ENCODE data around the gene GAS6. TPM values are rescaled to one million over a fixed set of nuclear protein-coding genes. Genes with fewer than 3 reads are reported as not detected.

The GAS6 gene
- total and polyA plus RNA-seq, 9 of the 15 experiments (the other 6 are each of a cell fraction or from before 2014, with no cell fraction given), result 0.14 to 9.7 (median 4.7) TPM; not detected in 1

GRCh38 chr13:113897966-113898365 is 34.1 kb upstream of the GAS6 start:
- CTCF ChIA-PET (ENCODE audit: low intra/inter-chr PET ratio), result no interaction called here
- in situ Hi-C loops (cut with MboI), result no loop called here
- TF ChIP-seq ETS2 (tag; IDR thresholded peaks at IDR 0.05; ENCODE audit: borderline replicate concordance, poor library complexity, severe bottlenecking) (no peak), PRPF4 (IDR thresholded peaks at IDR 0.05; ENCODE audit: insufficient read depth, low read depth, low read length, poor library complexity, severe bottlenecking) (no peak), PHF20 (IDR thresholded peaks at IDR 0.05; ENCODE audit: partially characterized antibody) (no peak), RCOR1 (IDR thresholded peaks at IDR 0.05; ENCODE audit: borderline replicate concordance in 1 of 2, low read depth in 2 of 2, low read length in 2 of 2) (no peak), ZNF23 (CRISPR knock-in tag; IDR thresholded peaks at IDR 0.05) (no peak), NKRF (IDR thresholded peaks at IDR 0.05; ENCODE audit: borderline replicate concordance) (no peak), NFATC3 (IDR thresholded peaks at IDR 0.05) (no peak), NFE2L1 (tag; IDR thresholded peaks at IDR 0.05; ENCODE audit: borderline replicate concordance, low read depth) (no peak), PTBP1 (IDR thresholded peaks at IDR 0.05; ENCODE audit: low read depth, low read length) (no peak), GTF2A2 (tag; IDR thresholded peaks at IDR 0.05) (no peak), RHOXF2B (CRISPR knock-in tag; conservative IDR thresholded peaks at IDR 0.05) (no peak)
- TF ChIP-seq, protein P1, sequence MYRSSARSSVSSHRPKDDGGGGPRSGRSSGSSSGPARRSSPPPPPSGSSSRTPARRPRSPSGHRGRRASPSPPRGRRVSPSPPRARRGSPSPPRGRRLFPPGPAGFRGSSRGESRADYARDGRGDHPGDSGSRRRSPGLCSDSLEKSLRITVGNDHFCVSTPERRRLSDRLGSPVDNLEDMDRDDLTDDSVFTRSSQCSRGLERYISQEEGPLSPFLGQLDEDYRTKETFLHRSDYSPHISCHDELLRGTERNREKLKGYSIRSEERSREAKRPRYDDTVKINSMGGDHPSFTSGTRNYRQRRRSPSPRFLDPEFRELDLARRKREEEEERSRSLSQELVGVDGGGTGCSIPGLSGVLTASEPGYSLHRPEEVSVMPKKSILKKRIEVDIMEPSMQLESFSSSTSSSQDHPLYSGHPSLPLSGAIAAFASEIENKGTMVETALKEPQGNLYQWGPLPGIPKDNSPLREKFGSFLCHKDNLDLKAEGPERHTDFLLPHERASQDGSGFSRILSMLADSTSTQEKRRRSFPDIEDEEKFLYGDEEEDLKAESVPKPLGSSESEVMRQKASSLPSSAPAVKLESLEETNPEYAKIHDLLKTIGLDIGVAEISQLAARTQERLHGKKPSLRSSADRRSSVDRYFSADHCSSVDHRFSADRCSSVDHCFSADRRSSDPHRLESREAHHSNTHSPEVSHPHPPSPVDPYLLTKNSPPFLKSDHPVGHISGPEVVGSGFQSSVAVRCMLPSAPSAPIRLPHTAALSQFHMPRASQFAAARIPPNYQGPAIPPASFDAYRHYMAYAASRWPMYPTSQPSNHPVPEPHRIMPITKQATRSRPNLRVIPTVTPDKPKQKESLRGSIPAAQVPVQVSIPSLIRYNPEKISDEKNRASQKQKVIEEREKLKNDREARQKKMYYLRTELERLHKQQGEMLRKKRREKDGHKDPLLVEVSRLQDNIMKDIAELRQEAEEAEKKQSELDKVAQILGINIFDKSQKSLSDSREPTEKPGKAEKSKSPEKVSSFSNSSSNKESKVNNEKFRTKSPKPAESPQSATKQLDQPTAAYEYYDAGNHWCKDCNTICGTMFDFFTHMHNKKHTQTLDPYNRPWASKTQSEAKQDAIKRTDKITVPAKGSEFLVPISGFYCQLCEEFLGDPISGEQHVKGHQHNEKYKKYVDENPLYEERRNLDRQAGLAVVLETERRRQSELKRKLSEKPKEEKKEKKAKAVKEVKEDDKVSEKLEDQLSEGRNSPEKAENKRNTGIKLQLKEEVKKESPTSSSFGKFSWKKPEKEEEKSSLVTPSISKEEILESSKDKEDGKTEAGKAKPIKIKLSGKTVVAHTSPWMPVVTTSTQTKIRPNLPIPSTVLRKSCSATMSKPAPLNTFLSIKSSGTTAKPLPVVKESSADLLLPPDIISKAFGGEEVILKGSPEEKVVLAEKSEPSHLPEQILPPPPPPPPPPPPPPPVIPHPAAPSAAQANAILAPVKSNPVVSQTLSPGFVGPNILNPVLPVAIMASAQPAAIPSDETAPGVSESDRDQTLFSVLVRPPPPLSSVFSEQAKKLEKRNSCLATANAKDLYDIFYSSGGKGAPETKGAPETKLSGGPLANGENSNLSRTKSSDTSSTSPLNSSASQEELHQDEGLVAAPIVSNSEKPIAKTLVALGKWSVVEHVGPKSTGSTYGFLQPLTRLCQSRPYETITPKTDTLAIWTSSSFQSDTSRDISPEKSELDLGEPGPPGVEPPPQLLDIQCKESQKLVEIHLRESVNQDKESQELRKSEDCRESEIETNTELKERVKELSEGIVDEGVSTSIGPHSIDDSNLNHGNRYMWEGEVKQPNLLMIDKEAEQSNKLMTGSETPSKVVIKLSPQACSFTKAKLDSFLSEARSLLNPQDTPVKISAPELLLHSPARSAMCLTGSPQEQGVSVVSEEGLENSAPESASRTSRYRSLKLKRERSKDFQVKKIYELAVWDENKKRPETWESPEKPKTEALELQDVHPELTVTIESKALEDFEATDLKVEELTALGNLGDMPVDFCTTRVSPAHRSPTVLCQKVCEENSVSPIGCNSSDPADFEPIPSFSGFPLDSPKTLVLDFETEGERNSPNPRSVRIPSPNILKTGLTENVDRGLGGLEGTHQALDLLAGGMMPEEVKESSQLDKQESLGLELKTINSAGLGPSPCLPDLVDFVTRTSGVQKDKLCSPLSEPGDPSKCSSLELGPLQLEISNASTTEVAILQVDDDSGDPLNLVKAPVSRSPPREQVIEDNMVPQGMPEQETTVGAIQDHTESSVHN (IDR thresholded peaks at IDR 0.05; ENCODE audit: borderline replicate concordance in 1 of 2, low read depth in 1 of 2), result no peak

More at GRCh38 chr13:113897966-113898365, 34.1 kb upstream of the GAS6 start:
- H3K9me3 ChIP-seq (replicated peaks; ENCODE audit: control insufficient read depth, insufficient read depth, low read depth, low read length), result no peaks in the 10 kb centered on the region
- ATAC-seq (no peak), DNase-seq (ENCODE audit: extremely low read depth in 1 of 4, low spot score in 3 of 4) (no peak), FAIRE-seq (no peak)
- intact Hi-C loops (cut with micrococcal nuclease), result no loop called here
- POLR2A ChIA-PET, result no interaction called here
- no peaks in the 10 kb centered on the region for H3K9me1 ChIP-seq (ENCODE audit: control insufficient read depth, insufficient read depth, low read length)
- no TSS peak for BruUV-seq (replicated peaks)
- H3K36me3 ChIP-seq (ENCODE audit: control insufficient read depth, insufficient read depth, low read length), result no peaks in the 10 kb centered on the region
- H3K27ac ChIP-seq (ENCODE audit: extremely low read depth, low read depth, low read length), result no peak overlapping the region
- H3K4me2 ChIP-seq (ENCODE audit: insufficient read depth, low read length), result no peak overlapping the region
- 0% methylated on average over 4 of the region's 4 CpGs for WGBS (ENCODE audit: insufficient coverage, low coverage, missing lambda C conversion rate)
- no peaks in the 10 kb centered on the region for H3K79me2 ChIP-seq (ENCODE audit: control insufficient read depth, insufficient read depth, low read length)
- H2AFZ ChIP-seq (ENCODE audit: low read depth, low read length), result no peak overlapping the region
- peaks cover 15 to 39% of the 10 kb centered on the region in 2 experiments; a peak in 4 of 5 replicates for H3K27me3 ChIP-seq (ENCODE audit: control insufficient read depth in 2 of 2, insufficient read depth in 2 of 2, low read length in 2 of 2)
- no peak overlapping the region for H3K4me3 ChIP-seq
- no peaks in the 10 kb centered on the region for H3K4me1 ChIP-seq (replicated peaks in 1 of 2; ENCODE audit: control insufficient read depth in 2 of 2, insufficient read depth in 2 of 2, low read length in 2 of 2)
- H4K20me1 ChIP-seq (replicated peaks; ENCODE audit: control insufficient read depth, insufficient read depth, low read length), result no peaks in the 10 kb centered on the region
- H3K9ac ChIP-seq (ENCODE audit: insufficient read depth in 1 of 2, low read depth in 2 of 2, low read length in 2 of 2), result no peak overlapping the region

Measured in K562 (cell line).